GM21360 (cell line): ENCODE measurements around the gene IGFN1.
"Not testable (repeated sequence)": the region's sequence is repeated elsewhere in the genome, so short reads cannot be mapped to it uniquely, and the experiment has no call there.

Experiments
- ATAC-seq: cut with Tn5 transposase; IDR thresholded peaks from one replicate; pipeline ENCODE4 v1.9.1; 2021; ENCODE audit warnings: mild to moderate bottlenecking, moderate library complexity; ENCODE audit not compliant: unreplicated experiment

Gene IGFN1

GRCh38 chr1:201239646-201240045, 49.0 kb downstream of the IGFN1 start:
- ATAC-seq, result not testable (repeated sequence)

- no peak for ATAC-seq
Observed at GRCh38 chr1:201240171-201240570, 49.5 kb downstream of the IGFN1 start.

GRCh38 chr1:201241736-201242135, 51.1 kb downstream of the IGFN1 start:
- ATAC-seq, result no peak

GRCh38 chr1:201245082-201245481, 54.5 kb downstream of the IGFN1 start:
- no peak for ATAC-seq

- ATAC-seq, result no peak
Observed at GRCh38 chr1:201248721-201249559, 58.3 kb downstream of the IGFN1 start.

GRCh38 chr1:201250326-201251011, 59.8 kb downstream of the IGFN1 start:
- ATAC-seq, result no peak

- no peak for ATAC-seq
Observed at GRCh38 chr1:201251411-201251810, 60.8 kb downstream of the IGFN1 start.

GRCh38 chr1:201251851-201252430, 61.3 kb downstream of the IGFN1 start:
- ATAC-seq, result no peak

GRCh38 chr1:201252944-201253371, 62.3 kb downstream of the IGFN1 start:
- ATAC-seq, result no peak

- no peak for ATAC-seq
Observed at GRCh38 chr1:201253411-201253810, 62.8 kb downstream of the IGFN1 start.

- no peak for ATAC-seq
Observed at GRCh38 chr1:201253906-201254624, 63.4 kb downstream of the IGFN1 start.

- no peak for ATAC-seq
Observed at GRCh38 chr1:201254625-201255478, 64.2 kb downstream of the IGFN1 start.

- no peak for ATAC-seq
Observed at GRCh38 chr1:201255479-201256362, 65.1 kb downstream of the IGFN1 start.

GRCh38 chr1:201258132-201258531, 67.5 kb downstream of the IGFN1 start:
- ATAC-seq, result not testable (repeated sequence)

- ATAC-seq, result no peak
Observed at GRCh38 chr1:201258763-201259230, 68.2 kb downstream of the IGFN1 start.

- ATAC-seq, result no peak
Observed at GRCh38 chr1:201259476-201260235, 69.0 kb downstream of the IGFN1 start.

GRCh38 chr1:201260236-201260590, 69.6 kb downstream of the IGFN1 start:
- ATAC-seq, result no peak

- no peak for ATAC-seq
Observed at GRCh38 chr1:201260648-201261311, 70.2 kb downstream of the IGFN1 start.
